Measurements from ENCODE around the gene HNRNPDL.

HNRNPDL gene

GRCh38 chr4:82450966-82451755, 20.9 kb upstream of the HNRNPDL start:
- H3F3A ChIP-seq (ENCODE audit: insufficient read depth): no peaks in the 10 kb centered on the region
- no peaks in the 10 kb centered on the region for H3K9me2 ChIP-seq (replicated peaks; ENCODE audit: insufficient read depth, low read length)
- no peaks in the 10 kb centered on the region for H3K9me3 ChIP-seq (ENCODE audit: insufficient read depth, low read length)
- no peak overlapping the region for H3K4me3 ChIP-seq (ENCODE audit: insufficient read depth, low read length, poor library complexity, severe bottlenecking)
- TF ChIP-seq EZH2phosphoT487 (conservative IDR thresholded peaks at IDR 0.05; ENCODE audit: low read length): no peak
- no peak for TF ChIP-seq CTCF (IDR thresholded peaks at IDR 0.05; ENCODE audit: insufficient read depth, low read length, poor library complexity, severe bottlenecking)
- H3K27me3 ChIP-seq (ENCODE audit: low read length): no peaks in the 10 kb centered on the region
- no peaks in the 10 kb centered on the region; the same call in 1 of the 2 replicates for H3K36me3 ChIP-seq (ENCODE audit: low read length)
- H4K20me1 ChIP-seq (ENCODE audit: low read depth, low read length): no peaks in the 10 kb centered on the region; the same call in 1 of the 2 replicates
- no peak overlapping the region for H3K27ac ChIP-seq (ENCODE audit: low read depth, low read length)
- no peak overlapping the region for H3K9ac ChIP-seq (ENCODE audit: low read length)
- H2AFZ ChIP-seq (ENCODE audit: low read depth, low read length, severe bottlenecking): no peak overlapping the region
- H3K4me2 ChIP-seq (ENCODE audit: low read depth, low read length, poor library complexity, severe bottlenecking): no peak overlapping the region
- H3K79me2 ChIP-seq (ENCODE audit: insufficient read depth, low read length): peaks cover 8% of the 10 kb centered on the region; the same call in 1 of the 2 replicates

GRCh38 chr4:82447886-82448285, 17.6 kb upstream of the HNRNPDL start:
- Histone ChIP-seq H3K9me3 (ENCODE audit: insufficient read depth, low read length) (no peaks in the 10 kb centered on the region), H3K27ac (ENCODE audit: low read depth, low read length) (no peak overlapping the region), H3K4me3 (ENCODE audit: insufficient read depth, low read length, poor library complexity, severe bottlenecking) (no peak overlapping the region), H3K9me2 (replicated peaks; ENCODE audit: insufficient read depth, low read length) (no peaks in the 10 kb centered on the region), H3K36me3 (ENCODE audit: low read length) (no peaks in the 10 kb centered on the region), H3F3A (ENCODE audit: insufficient read depth) (no peaks in the 10 kb centered on the region), H3K27me3 (ENCODE audit: low read length) (no peaks in the 10 kb centered on the region), H3K9ac (ENCODE audit: low read length) (no peak overlapping the region), H3K4me2 (ENCODE audit: low read depth, low read length, poor library complexity, severe bottlenecking) (no peak overlapping the region), H3K79me2 (ENCODE audit: insufficient read depth, low read length) (peaks cover 41% of the 10 kb centered on the region), H4K20me1 (ENCODE audit: low read depth, low read length) (no peaks in the 10 kb centered on the region; the same call in 1 of the 2 replicates), H2AFZ (ENCODE audit: low read depth, low read length, severe bottlenecking) (no peak overlapping the region)
- TF ChIP-seq EZH2phosphoT487 (conservative IDR thresholded peaks at IDR 0.05; ENCODE audit: low read length): no peak
- TF ChIP-seq CTCF (IDR thresholded peaks at IDR 0.05; ENCODE audit: insufficient read depth, low read length, poor library complexity, severe bottlenecking): no peak

DNA sequence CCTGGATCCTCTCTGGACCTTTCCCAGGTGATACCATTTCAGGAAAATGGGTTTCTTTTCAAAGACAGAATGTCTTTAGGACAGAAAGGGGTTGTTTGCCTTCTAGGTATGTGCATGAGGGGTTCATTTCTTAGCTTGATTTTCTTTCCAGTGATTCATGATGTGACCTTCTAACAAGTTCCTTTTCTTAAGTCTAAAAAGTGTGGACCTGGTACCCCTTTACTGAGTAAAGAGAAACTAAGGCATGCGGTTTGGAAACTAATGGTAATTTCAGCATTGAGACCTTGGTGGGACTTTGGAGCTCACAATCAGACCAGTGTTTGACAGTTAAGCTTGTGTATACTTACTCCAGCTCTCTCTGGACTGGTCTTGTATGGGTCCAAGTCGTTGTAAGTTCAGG, 8.8 kb upstream of the HNRNPDL start:
- no peaks in the 10 kb centered on the region for H3K9me2 ChIP-seq (replicated peaks; ENCODE audit: insufficient read depth, low read length)
- no peak overlapping the region for H3K4me2 ChIP-seq (ENCODE audit: low read depth, low read length, poor library complexity, severe bottlenecking)
- H2AFZ ChIP-seq (ENCODE audit: low read depth, low read length, severe bottlenecking): no peak overlapping the region
- H3F3A ChIP-seq (ENCODE audit: insufficient read depth): no peaks in the 10 kb centered on the region
- TF ChIP-seq CTCF (IDR thresholded peaks at IDR 0.05; ENCODE audit: insufficient read depth, low read length, poor library complexity, severe bottlenecking) (no peak), EZH2phosphoT487 (conservative IDR thresholded peaks at IDR 0.05; ENCODE audit: low read length) (no peak)
- no peak overlapping the region for H3K27ac ChIP-seq (ENCODE audit: low read depth, low read length)
- H3K4me3 ChIP-seq (ENCODE audit: insufficient read depth, low read length, poor library complexity, severe bottlenecking): no peak overlapping the region
- no peaks in the 10 kb centered on the region for H3K9me3 ChIP-seq (ENCODE audit: insufficient read depth, low read length)
- H3K9ac ChIP-seq (ENCODE audit: low read length): no peak overlapping the region
- no peaks in the 10 kb centered on the region for H3K36me3 ChIP-seq (ENCODE audit: low read length)
- peaks cover 3% of the 10 kb centered on the region; the same call in 1 of the 2 replicates for H4K20me1 ChIP-seq (ENCODE audit: low read depth, low read length)
- H3K27me3 ChIP-seq (ENCODE audit: low read length): no peaks in the 10 kb centered on the region
- H3K79me2 ChIP-seq (ENCODE audit: insufficient read depth, low read length): peaks cover 97% of the 10 kb centered on the region

All from SU-DHL-6 (cell line).